HCT116 (cell line): ENCODE data around the gene MEN1. TPM values are rescaled to one million over a fixed set of nuclear protein-coding genes. Genes with fewer than 3 reads are reported as not detected.
A peak's percentile ranks its signal among the peaks of the same experiment; 100 is the strongest.

Experiments used
- ATAC-seq: fragments of 200-7000 bp; cut with Tn5 transposase; 2 replicates; pipeline ENCODE4 v1.9.1; 2020; ENCODE audit warnings: mild to moderate bottlenecking, moderate library complexity
- BruUV-seq: library from RNA; stranded (reverse); fragments of 400-500 nt; replicated peaks from 2 replicates; lab custom pipeline; 2021; lab: Mats Ljungman, UMichigan
- CTCF ChIA-PET: fragments of 300-600 bp; sonication (Branson Sonifier 250); formaldehyde crosslinking; loops from one replicate; lab custom pipeline; 2021; ENCODE audit warnings: antibody characterized with exemption; lab: Charles Lee
- POLR2A ChIA-PET: fragments of 300-600, 350-600 bp; sonication (Branson Sonifier 250); formaldehyde crosslinking; loops from one replicate; lab custom pipeline; 2021; ENCODE audit warnings: antibody characterized with exemption; lab: Charles Lee
- RAD21 ChIA-PET, 2 experiments: fragments of 300-600 bp; sonication (Branson Sonifier 250); formaldehyde crosslinking; loops; one replicate each; lab custom pipeline; 2023; ENCODE audit warnings: low total read pairs in 2 of 2; ENCODE audit not compliant: uncharacterized antibody in 2 of 2, unreplicated experiment in 2 of 2, low non-redundant PET in 1 of 2; lab: Charles Lee
- DNase-seq: peaks from one replicate; pipeline ENCODE4 v3.0.0-alpha.2; 2010; ENCODE audit warnings: low read depth, low spot score
- H2AFZ ChIP-seq: fragments of 200-600 bp; shearing (Covaris generic), sonication (generic); 2 replicates; pipeline ENCODE4 v1.6.1; 2017; ENCODE audit warnings: low read depth, mixed run types, mixed read lengths, antibody characterized with exemption, low read length; ENCODE audit not compliant: poor library complexity, severe bottlenecking
- H3K27ac ChIP-seq: 2 replicates; pipeline ENCODE4 v1.5.1; 2012; ENCODE audit warnings: low read depth, low read length
- H3K27me3 ChIP-seq: fragments of 200-600 bp; sonication (generic); 2 replicates; pipeline ENCODE4 v1.6.1; 2016; ENCODE audit warnings: mixed run types, low read length, mixed read lengths; ENCODE audit not compliant: insufficient read depth
- H3K36me3 ChIP-seq, 2 experiments: fragments of 200-500 bp in 1 of 2; fragments of 200-600 bp in 1 of 2; sonication (Bioruptor generic) in 1 of 2; sonication (generic) in 1 of 2; 2 replicates each; pipeline versions ENCODE4 v1.5.1 to v1.6.1; 2014 to 2016; ENCODE audit warnings: low read length in 2 of 2, inconsistent platforms in 1 of 2, mixed read lengths in 1 of 2, mixed run types in 1 of 2; ENCODE audit not compliant: insufficient read depth in 2 of 2, control insufficient read depth in 1 of 2
- H3K4me1 ChIP-seq, 2 experiments: fragments of 200-600 bp in 1 of 2; sonication (generic) in 1 of 2; 2 replicates each; pipeline versions ENCODE4 v1.5.1 to v1.6.1; 2012 to 2017; ENCODE audit warnings: low read length in 2 of 2, inconsistent platforms in 1 of 2, mild to moderate bottlenecking in 1 of 2, mixed read lengths in 1 of 2, mixed run types in 1 of 2, moderate library complexity in 1 of 2; ENCODE audit not compliant: insufficient read depth in 2 of 2, control insufficient read depth in 1 of 2
- H3K4me2 ChIP-seq: fragments of 200-600 bp; sonication (generic); 2 replicates; pipeline ENCODE4 v1.6.1; 2017; ENCODE audit warnings: mixed run types, low read length, mixed read lengths
- H3K4me3 ChIP-seq, 2 experiments: fragments of 200-600 bp in 1 of 2; sonication (generic) in 1 of 2; replicated peaks in 1 of 2; 2 replicates each; pipeline ENCODE4 v1.5.1; 2011 to 2016; ENCODE audit warnings: low read length in 2 of 2, control low read depth in 1 of 2, low read depth in 1 of 2, mild to moderate bottlenecking in 1 of 2, mixed read lengths in 1 of 2, mixed run types in 1 of 2
- H3K79me2 ChIP-seq: fragments of 200-600 bp; sonication (generic); 2 replicates; pipeline ENCODE4 v1.6.1; 2017; ENCODE audit warnings: mild to moderate bottlenecking, mixed run types, low read length, moderate library complexity, mixed read lengths; ENCODE audit not compliant: insufficient read depth
- H3K9ac ChIP-seq: fragments of 200-600 bp; sonication (generic); 2 replicates; pipeline ENCODE4 v1.6.1; 2016; ENCODE audit warnings: low read length, mixed read lengths
- H3K9me2 ChIP-seq: fragments of 200-600 bp; sonication (generic), shearing (Covaris generic); 2 replicates; pipeline ENCODE4 v1.6.1; 2017; ENCODE audit warnings: mixed run types, mild to moderate bottlenecking, moderate library complexity; ENCODE audit not compliant: insufficient read depth
- H3K9me3 ChIP-seq, 2 experiments: fragments of 200-500 bp in 1 of 2; fragments of 200-600 bp in 1 of 2; sonication (Bioruptor generic) in 1 of 2; sonication (generic) in 1 of 2; 2 replicates each; pipeline ENCODE4 v1.6.1; 2014 to 2017; ENCODE audit warnings: low read length in 2 of 2, mixed read lengths in 2 of 2, inconsistent platforms in 1 of 2, low read depth in 1 of 2, mild to moderate bottlenecking in 1 of 2, mixed run types in 1 of 2, moderate library complexity in 1 of 2; ENCODE audit not compliant: control insufficient read depth in 1 of 2, insufficient read depth in 1 of 2
- H4K20me1 ChIP-seq: fragments of 200-600 bp; sonication (generic), shearing (Covaris generic); 2 replicates; pipeline ENCODE4 v1.6.1; 2017; ENCODE audit warnings: mixed run types, mild to moderate bottlenecking, moderate library complexity; ENCODE audit not compliant: insufficient read depth
- POLR2AphosphoS5 ChIP-seq: IDR thresholded peaks from 2 replicates; pipeline ENCODE4 v1.6.1; 2011; ENCODE audit warnings: mild to moderate bottlenecking, low read depth, low read length, moderate library complexity
- SRF ChIP-seq: IDR thresholded peaks from 2 replicates; pipeline ENCODE4 v1.6.1; 2012; ENCODE audit warnings: low read depth
- ZBTB33 ChIP-seq: IDR thresholded peaks from 2 replicates; pipeline ENCODE4 v1.6.1; 2011; ENCODE audit warnings: mild to moderate bottlenecking, low read length, moderate library complexity; ENCODE audit not compliant: insufficient replicate concordance; ENCODE audit errors: extremely low read depth
- ZFX ChIP-seq: fragments of 450-650 bp; IDR thresholded peaks from 2 replicates; pipeline ENCODE4 v1.6.1; 2017
- intact Hi-C: fragments of 100-400 bp; cut with micrococcal nuclease; formaldehyde crosslinking; loops from 2 replicates; pipeline ENCODE4 v1.10.0; 2022
- total RNA-seq: library from RNA; stranded (reverse); gene quantifications from one replicate; pipeline ENCODE4 v1.2.1, GENCODE V29; 2021; ENCODE audit not compliant: unreplicated experiment

Gene MEN1
- total RNA-seq, 1 experiment from 2014 or later = 62.1 TPM

DNA sequence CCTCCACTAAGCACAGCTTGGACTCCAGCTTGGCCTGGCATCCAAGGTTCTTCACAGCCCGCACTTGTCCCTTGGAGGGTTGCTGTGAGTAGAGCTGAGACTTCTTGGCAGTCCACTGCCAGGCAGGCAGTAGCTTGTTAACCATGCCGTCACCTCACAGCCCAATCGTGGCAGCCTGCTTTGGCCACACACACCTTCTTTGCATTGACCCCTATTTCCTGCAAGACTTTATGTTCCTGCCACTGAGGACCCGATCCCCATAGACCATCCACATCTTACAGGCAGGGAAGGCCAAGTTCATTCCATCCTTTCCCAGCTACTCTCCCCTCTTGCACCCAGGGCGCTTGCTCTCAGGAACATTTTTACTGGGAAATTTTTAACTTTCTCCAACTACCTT lies 48.1 kb downstream of the MEN1 start:
- H3K27ac ChIP-seq = peak overlapping the region; percentile 19; the same call in 1 of the 2 replicates
- H3K4me2 ChIP-seq = no peak overlapping the region
- no peaks in the 10 kb centered on the region for H3K27me3 ChIP-seq
- no peaks in the 10 kb centered on the region for H3K9me2 ChIP-seq
- peaks cover 25% of the 10 kb centered on the region for H3K79me2 ChIP-seq
- DNase-seq (no peak), ATAC-seq (0 out of 2 replicates have a peak, but pooled peaks have one; percentile 5)
- ChIA-PET POLR2A (interaction anchor here (0.9 kb wide), 1 partner anchor 17 kb away, joined by 5 read pairs; the partner anchor contains the start of gene SF1), CTCF (interaction anchor here (0.6 kb wide), 1 partner anchor 10 kb away, joined by 3 read pairs; no protein-coding TSS in a partner anchor), RAD21 (interaction anchor here in 1 of 2 experiments (0.6 kb wide), 1 partner anchor 19 kb away, joined by 3 read pairs; no protein-coding TSS in a partner anchor)
- H3K9ac ChIP-seq = no peak overlapping the region
- H3K36me3 ChIP-seq = peaks cover 34 to 40% of the 10 kb centered on the region in 2 experiments
- H3K4me1 ChIP-seq = peaks cover 0 to 5% of the 10 kb centered on the region in 2 experiments; a peak in 1 of 4 replicates
- intact Hi-C loops = no loop called here
- TSS peak; percentile 3 for BruUV-seq
- H3K9me3 ChIP-seq = no peaks in the 10 kb centered on the region
- H4K20me1 ChIP-seq = peaks cover 14% of the 10 kb centered on the region; the same call in 1 of the 2 replicates
- H2AFZ ChIP-seq = no peak overlapping the region
- TF ChIP-seq ZFX (no peak), SRF (no peak), POLR2AphosphoS5 (peak; percentile 66; the same call in 1 of the 2 replicates)
- no peak overlapping the region for H3K4me3 ChIP-seq

- RAD21 ChIA-PET = no interaction called here
- H3K9me3 ChIP-seq = no peaks in the 10 kb centered on the region
- no peaks in the 10 kb centered on the region for H3K27me3 ChIP-seq
- no peak overlapping the region for H3K4me3 ChIP-seq
- ATAC-seq (0 out of 2 replicates have a peak, but pooled peaks have one; percentile 2), DNase-seq (no peak)
- no TSS peak for BruUV-seq
- no peak overlapping the region for H3K27ac ChIP-seq
- H3K4me2 ChIP-seq = no peak overlapping the region
- POLR2A ChIA-PET = interaction anchor here (0.8 to 1.1 kb wide), 2 partner anchors 10 to 18 kb away, joined by 3 to 4 read pairs; no protein-coding TSS in a partner anchor
- peaks cover 15% of the 10 kb centered on the region; the same call in 1 of the 2 replicates for H3K79me2 ChIP-seq
- intact Hi-C loops = no loop called here
- no peak for TF ChIP-seq ZBTB33
- peaks cover 25 to 30% of the 10 kb centered on the region in 2 experiments for H3K36me3 ChIP-seq
- no peak overlapping the region for H3K9ac ChIP-seq
- peaks cover 11% of the 10 kb centered on the region; the same call in 1 of the 2 replicates for H4K20me1 ChIP-seq
- H3K4me1 ChIP-seq = peaks cover 0 to 9% of the 10 kb centered on the region in 2 experiments; a peak in 1 of 4 replicates
- no peak overlapping the region for H2AFZ ChIP-seq
- no peaks in the 10 kb centered on the region for H3K9me2 ChIP-seq
- CTCF ChIA-PET = interaction anchor here (0.9 to 1.4 kb wide), 2 partner anchors 9 to 18 kb away, joined by 3 to 4 read pairs; partner anchors contain the start of gene SF1
Measured at GRCh38 chr11:64760759-64761420, 49.5 kb downstream of the MEN1 start.
